ENCODE data around the gene RNF103.

GRCh38 chr2:86556508-86556907, 67.2 kb downstream of the RNF103 start:
- TF ChIP-seq EZH2 (IDR thresholded peaks at IDR 0.05; ENCODE audit: insufficient read depth, poor library complexity, severe bottlenecking) = no peak
- TF ChIP-seq EZH2phosphoT487 (IDR thresholded peaks at IDR 0.05; ENCODE audit: insufficient read depth, low read depth) = no peak

Measured in GM23248 (cell line).